Omental fat pad (tissue), 4 donors: Measurements from ENCODE around the gene FLRT3. TPM values are rescaled to one million over a fixed set of nuclear protein-coding genes. Genes with fewer than 3 reads are reported as not detected.

Experiments
- ATAC-seq: fragments of 150-250 bp; one replicate; pipeline ENCODE4 v1.9.1; 2016; ENCODE audit warnings: mild to moderate bottlenecking, moderate library complexity; ENCODE audit not compliant: low FRiP score
- DNase-seq: peaks from one replicate; pipeline ENCODE4 v3.0.0-alpha.2; 2019; ENCODE audit warnings: low spot score
- CTCF ChIP-seq, 3 donors: fragments of 450-650 bp; IDR thresholded peaks; one replicate each; pipeline ENCODE4 v1.5.1; 2016 to 2017; ENCODE audit warnings: antibody characterized with exemption in 3 of 3, mild to moderate bottlenecking in 3 of 3, moderate library complexity in 2 of 3
- total RNA-seq, 4 donors: library from RNA; depleted of rRNA; stranded (reverse); fragments of >200 nt; gene quantifications; one replicate each; pipeline ENCODE4 v1.1.0, GENCODE V29; 2016

Gene FLRT3
- total RNA-seq, 4 donors from 2014 or later: 0.63 to 48.3 (median 17.1) TPM

GRCh38 chr20:14332866-14333265 lies 4.5 kb downstream of the FLRT3 start:
- ATAC-seq (no peak), DNase-seq (no peak)
- TF ChIP-seq CTCF (IDR thresholded peaks at IDR 0.05): no peak

DNA sequence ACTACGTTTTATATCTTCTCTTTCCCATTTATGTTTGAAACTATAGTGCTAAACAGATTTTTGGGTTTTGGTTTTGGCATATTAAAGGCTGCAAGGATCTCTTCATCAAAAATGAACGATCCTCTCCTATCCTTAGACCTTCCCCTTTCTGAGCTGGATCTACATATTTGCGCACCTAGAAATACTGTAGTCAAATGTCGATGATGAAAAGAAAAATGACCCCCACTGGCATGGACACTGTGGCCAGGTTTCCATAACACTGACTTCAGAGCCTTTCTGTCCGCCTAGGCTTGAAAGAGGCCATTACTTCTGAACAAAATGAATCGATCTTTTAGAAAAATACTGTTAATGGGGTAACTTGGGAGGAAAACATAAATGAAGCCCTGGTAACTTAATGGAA lies 5.8 kb downstream of the FLRT3 start:
- no peak for TF ChIP-seq CTCF (IDR thresholded peaks at IDR 0.05)
- DNase-seq (no peak), ATAC-seq (no peak)

GRCh38 chr20:14319704-14320103 lies 17.7 kb downstream of the FLRT3 start:
- no peak for ATAC-seq
- no peak for TF ChIP-seq CTCF (IDR thresholded peaks at IDR 0.05)

GRCh38 chr20:14313341-14314020 lies 23.9 kb downstream of the FLRT3 start:
- TF ChIP-seq CTCF (IDR thresholded peaks at IDR 0.05): no peak
- no peak for ATAC-seq
- DNase-seq: no peak

More at GRCh38 chr20:14319704-14320103, 17.7 kb downstream of the FLRT3 start:
- no peak for DNase-seq

- DNase-seq (no peak), ATAC-seq (no peak)
- TF ChIP-seq CTCF (IDR thresholded peaks at IDR 0.05): no peak
Measured at GRCh38 chr20:14312001-14312400, 25.4 kb downstream of the FLRT3 start.

GRCh38 chr20:14310977-14311627 lies 26.3 kb downstream of the FLRT3 start:
- TF ChIP-seq CTCF (IDR thresholded peaks at IDR 0.05): no peak
- DNase-seq (no peak), ATAC-seq (no peak)

DNA sequence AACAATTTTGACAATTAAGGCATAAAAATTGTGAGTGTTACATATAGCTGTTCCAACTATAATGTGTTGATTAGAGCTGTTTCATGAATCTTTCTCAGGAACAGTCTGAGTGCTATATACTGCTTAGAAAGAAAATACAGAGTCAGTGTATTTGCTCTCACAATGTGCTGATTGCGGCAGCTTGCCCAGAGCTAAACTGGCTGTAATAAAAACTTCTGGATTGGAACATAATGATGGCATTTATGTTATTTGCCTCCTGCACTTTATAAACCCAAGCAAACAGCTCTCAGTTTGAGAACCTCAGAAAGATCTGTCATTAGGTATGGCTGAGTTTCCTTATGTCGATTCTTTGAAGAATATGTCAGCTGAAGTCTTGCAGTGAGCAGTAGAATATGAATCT lies 29.5 kb downstream of the FLRT3 start:
- DNase-seq (no peak), ATAC-seq (no peak)
- no peak for TF ChIP-seq CTCF (IDR thresholded peaks at IDR 0.05)
